GM19193 (cell line): ENCODE measurements around the gene AGTR2.

ENCODE experiments used
- POLR2A ChIP-seq: IDR thresholded peaks from 4 replicates; pipeline ENCODE4 v1.6.1; 2011; ENCODE audit not compliant: insufficient read depth, insufficient read length; ENCODE audit errors: extremely low read depth

Gene AGTR2

GRCh38 chrX:116170511-116170910 lies at the start of gene AGTR2:
Gene AGTR2 (plus strand): TSS chrX:116170744. CDS start chrX:116172281, 1,537 bp downstream.
- no peak for TF ChIP-seq POLR2A

GRCh38 chrX:116135277-116135676 lies 35.3 kb upstream of the AGTR2 start:
- TF ChIP-seq POLR2A, result no peak

GRCh38 chrX:116142976-116143375 lies 27.6 kb upstream of the AGTR2 start:
- no peak for TF ChIP-seq POLR2A

GRCh38 chrX:116172976-116173375 lies 2.4 kb downstream of the AGTR2 start:
- no peak for TF ChIP-seq POLR2A

- no peak for TF ChIP-seq POLR2A
Observed at GRCh38 chrX:116181300-116181699, 10.8 kb downstream of the AGTR2 start.

GRCh38 chrX:116185163-116185562 lies 14.6 kb downstream of the AGTR2 start:
- TF ChIP-seq POLR2A, result no peak

GRCh38 chrX:116194649-116195048 lies 24.1 kb downstream of the AGTR2 start:
- no peak for TF ChIP-seq POLR2A

- TF ChIP-seq POLR2A, result no peak
Observed at GRCh38 chrX:116198235-116198634, 27.7 kb downstream of the AGTR2 start.

GRCh38 chrX:116198810-116199209 lies 28.3 kb downstream of the AGTR2 start:
- TF ChIP-seq POLR2A, result no peak

- TF ChIP-seq POLR2A, result no peak
Observed at GRCh38 chrX:116204932-116205331, 34.4 kb downstream of the AGTR2 start.

- no peak for TF ChIP-seq POLR2A
Observed at GRCh38 chrX:116213262-116213661, 42.7 kb downstream of the AGTR2 start.
